HG03432 (cell line): Measurements from ENCODE around the gene SULT4A1.

Experiments used
- ATAC-seq: cut with Tn5 transposase; IDR thresholded peaks from one replicate; pipeline ENCODE4 v1.9.1; 2021; ENCODE audit warnings: mild to moderate bottlenecking, moderate library complexity; ENCODE audit not compliant: unreplicated experiment

Gene SULT4A1

DNA sequence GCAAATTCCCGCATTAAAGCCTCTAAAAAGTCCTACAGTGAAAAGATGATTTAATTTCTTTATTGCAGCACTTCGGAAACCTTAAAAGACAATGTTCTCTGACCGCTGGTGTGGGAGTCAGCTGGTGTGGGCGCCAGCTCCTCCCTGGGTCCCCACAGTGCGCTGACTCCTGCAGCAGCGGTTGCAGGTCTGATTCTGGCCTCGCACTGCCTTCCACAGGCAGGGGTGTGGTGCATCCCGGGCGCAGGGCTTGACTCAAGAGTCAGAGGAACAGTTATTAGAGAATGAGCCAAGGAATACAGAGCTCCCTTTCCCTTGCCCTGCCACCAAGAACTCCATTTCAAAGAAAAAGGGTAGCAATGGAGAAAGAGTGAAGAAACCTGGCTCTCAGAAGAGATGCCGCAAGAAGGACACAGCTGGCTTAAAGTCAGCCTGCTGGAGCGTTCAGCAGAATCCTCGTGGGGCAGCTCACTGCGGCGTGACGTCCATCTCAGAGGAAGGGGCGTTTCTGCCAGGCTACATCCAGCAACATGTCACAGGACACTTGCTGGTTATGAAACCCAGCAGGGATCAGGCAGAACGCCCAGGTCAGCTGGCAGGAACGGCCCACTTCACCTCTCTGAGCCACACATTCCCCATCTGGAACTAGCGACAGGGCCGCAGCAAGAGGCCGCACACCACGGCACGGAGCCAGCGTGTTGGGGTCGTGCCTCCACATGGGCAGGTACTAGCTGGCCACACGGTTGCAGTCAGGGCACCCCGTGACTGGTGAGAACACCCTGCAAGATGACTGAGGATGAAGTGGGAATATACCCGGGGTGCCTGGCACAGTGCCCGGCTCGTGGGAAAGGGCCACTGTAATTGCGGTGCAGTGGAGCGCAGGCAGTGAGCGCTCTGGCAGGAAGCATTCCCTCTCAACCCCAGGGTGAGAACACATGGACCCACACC, 32.1 kb downstream of the SULT4A1 start:
- ATAC-seq: no peak

DNA sequence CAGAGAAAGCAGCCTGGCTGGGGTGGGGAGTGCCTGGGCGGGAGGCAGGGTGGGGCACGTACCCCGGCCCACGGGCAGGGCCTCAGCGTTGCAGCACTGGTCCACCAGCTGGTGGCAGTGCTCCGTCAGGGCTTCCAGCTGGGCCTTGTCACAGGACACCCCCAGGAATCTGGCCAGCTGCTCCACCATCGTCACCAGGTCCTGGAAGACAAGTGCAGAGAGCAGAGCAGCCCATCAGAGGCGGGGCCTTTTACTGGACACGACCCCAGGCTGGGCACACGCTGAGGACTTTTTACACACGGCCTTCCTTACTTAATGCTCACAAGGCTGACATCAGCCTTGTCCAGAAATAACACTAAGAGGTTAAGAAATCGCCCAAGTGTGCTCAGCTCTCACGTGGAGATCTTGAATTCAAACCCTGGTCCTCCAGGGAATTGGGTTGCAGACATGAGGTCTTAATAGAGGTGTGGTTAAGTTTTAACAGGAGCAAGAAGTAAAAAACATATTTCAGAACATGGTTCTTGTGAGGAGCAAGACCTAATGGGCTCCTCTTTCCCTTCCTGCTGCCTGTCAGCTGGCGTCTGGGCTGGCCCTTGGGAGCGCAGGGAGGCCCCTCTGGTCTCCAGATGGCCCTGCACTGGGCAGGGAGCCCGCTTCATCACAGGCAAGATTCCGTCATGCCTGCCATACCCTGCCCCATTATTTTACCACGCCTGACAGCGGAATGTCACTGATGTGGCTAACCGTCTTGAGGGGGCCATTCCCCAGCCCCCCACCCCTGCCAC, 33.1 kb downstream of the SULT4A1 start:
- ATAC-seq: no peak

GRCh38 chr22:43828725-43828997, 33.7 kb downstream of the SULT4A1 start:
- no peak for ATAC-seq

DNA sequence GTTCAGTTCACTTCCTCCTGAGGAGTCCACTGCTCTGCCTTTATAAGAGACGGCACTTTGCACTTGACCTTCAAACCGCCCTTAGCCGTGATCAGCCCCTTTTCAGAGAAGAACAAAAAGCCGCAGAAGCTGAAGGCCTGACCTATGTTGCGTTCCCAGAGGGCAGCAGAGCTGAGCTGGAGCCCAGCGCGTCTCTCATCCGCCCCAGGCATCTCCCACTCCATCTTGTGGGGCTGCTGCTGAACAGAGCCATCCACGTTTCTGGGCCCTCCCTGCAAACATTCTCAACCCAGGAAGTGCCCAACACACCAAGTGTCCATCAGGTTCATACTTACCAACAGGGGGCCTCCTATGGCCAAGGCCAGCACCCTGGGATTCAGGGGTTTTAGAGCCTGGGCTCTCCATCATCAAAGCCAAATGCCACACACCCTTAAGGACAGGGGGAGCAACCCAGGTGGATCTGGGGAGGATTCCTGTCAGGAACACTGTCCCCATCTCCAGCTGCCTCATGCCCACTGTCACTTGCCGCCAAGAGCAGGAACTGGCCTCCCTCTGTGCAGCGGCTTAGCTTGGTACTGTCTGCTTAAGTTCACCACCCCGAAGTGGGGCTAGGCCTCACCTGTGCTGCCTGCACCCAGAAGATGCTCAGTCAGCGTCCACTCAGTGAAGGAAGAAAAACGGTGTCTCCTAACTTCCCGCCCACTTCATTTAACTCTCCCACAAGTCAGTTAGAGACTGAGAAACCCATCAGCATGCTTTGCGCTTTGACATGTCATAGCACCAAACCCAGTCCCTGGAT, 34.2 kb downstream of the SULT4A1 start:
- no peak for ATAC-seq

GRCh38 chr22:43827003-43827735, 35.1 kb downstream of the SULT4A1 start:
- ATAC-seq: no peak

GRCh38 chr22:43826142-43827002, 35.9 kb downstream of the SULT4A1 start:
- no peak for ATAC-seq

GRCh38 chr22:43825651-43826050, 36.7 kb downstream of the SULT4A1 start:
- no peak for ATAC-seq

GRCh38 chr22:43824724-43825420, 37.4 kb downstream of the SULT4A1 start:
- no peak for ATAC-seq

DNA sequence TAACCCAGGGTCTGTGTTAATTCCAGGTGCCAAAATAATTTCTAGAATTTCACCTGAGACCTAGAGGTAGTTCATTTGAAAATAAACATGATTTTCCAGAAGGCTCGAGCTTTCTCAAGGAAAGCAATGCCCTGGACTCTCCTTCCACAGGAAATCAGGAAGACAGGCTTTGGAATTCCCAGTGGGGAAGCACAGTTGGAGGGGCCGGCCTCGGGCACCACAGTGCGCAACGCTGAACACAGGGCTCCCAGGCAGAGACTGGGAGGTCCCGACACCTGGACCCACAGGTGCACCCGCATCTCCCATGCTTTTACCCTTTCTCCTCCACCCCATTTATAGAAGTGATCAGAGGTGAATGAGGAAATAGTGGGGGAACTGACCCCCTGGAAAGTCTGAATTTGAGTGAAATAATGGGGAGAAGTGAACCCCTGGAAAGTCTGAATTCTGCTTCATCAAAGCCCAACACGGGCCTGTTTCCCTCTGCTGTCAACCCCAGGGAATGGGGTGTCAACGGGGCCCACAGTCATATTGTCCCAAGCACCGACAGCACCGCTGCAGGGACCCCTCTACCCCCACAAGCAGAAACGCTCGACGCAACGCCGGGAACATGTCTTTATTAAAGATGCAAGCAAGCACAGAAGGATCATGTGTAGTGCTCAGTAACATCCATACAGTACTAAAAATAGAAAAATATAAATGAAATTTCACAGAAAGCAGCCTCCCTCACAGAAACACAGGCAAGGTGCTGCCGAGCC, 38.2 kb downstream of the SULT4A1 start:
- ATAC-seq: no peak

DNA sequence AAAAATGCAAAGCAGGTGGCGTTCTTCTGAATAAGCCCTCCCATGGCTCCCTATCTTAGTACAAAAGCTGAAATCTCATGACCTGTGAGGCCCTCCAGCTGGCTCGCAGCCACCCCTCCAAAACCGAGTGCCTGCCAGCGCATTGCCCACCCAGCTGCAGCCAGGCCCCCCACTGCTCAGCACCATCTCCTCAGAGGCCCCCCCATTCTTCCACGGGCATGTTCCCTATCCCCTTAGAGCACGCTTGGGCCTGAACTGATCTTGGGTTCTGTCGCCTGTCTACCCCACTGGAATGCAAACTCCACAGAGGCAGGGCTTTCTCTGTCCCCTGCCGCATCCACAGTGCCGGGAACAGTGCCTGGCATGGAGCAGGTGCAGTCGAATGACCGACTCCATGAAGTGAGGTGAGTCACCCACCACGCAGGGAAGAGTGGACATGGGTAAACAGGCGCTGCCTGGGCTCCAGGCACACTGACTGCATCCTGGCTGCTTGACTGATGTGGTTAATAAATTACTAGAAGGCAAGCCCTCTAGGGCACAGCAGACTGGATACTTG, 38.9 kb downstream of the SULT4A1 start:
- ATAC-seq: no peak

- no peak for ATAC-seq
Measured at GRCh38 chr22:43821606-43822425, 40.5 kb downstream of the SULT4A1 start.

GRCh38 chr22:43820651-43821305, 41.5 kb downstream of the SULT4A1 start:
- no peak for ATAC-seq

DNA sequence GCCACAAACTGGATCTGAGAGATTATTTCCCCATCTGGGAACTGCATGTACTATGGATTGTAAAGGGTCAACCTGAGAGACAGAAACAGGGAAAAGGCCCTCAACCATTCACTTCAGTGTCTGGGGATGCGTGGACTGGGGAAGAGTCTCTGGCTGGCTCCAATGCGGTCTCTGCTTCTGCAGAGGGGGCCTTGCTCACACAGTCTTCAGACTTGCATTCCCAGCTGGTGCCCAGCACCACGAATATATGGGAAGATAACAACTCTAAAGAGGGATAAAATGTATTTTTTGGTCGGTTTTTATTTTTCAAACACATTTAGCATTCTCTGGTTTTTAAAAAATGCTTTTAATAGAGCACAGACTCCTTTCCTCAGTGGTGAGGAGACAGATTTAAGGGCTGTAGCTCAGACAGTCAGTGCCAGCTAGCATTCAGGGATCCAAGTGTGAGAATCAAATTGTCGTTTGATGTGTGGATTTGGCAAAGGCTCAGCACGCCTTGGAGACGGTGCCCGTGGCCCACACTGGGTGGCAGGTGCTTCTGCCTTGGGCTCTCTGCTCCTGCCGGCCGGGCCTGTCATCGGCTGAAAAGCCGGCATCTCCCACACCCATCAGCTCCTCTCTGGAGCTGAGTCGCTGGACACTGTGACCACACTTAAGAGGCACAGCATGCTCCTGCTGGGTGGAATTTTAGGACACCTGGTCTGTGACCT, 42.2 kb downstream of the SULT4A1 start:
- ATAC-seq: no peak

DNA sequence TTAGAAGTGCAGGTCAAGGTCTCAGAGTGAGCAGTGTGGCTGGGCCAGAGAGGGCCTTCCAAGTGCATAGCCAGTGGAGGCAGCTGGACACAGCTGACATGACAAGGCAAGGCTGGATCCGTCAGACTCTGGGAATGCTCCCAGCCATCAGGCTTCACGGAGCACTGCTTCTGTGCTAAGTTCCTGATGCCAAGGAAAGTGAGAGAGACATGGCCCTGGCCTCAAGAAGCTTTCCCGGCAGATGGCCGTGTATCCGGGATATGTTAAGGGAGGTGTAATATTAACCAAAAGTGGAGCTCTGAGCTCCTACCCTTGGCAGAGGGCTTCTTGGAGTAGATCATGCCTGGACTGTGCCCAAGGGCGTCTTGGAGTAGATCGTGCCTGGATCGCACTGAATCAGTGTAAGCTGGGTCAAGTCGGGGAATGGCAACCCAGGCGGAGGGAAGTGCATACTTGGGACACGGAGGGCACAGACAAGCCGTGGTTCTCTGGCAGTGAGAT, 42.8 kb downstream of the SULT4A1 start:
- ATAC-seq: no peak

DNA sequence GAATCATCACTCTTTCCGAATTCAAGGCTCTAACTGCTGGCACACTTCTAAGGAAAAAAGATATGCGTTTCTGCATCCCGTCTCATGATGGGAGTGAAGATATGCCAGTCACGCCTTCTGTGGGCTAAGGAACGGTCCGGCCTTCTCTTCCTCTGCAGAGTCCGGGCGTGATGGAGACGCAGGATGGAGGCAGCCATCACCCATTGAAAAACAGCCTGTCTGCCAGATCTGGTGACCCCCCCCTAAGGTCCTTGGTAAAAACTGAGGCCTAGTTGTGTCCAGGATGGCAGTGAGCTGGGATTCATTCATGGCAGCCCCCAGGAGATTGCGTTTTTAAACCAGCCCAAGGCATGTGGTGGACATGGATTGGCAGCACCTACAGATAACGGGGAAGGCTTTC, 43.3 kb downstream of the SULT4A1 start:
- no peak for ATAC-seq

- no peak for ATAC-seq
Measured at GRCh38 chr22:43817402-43817801, 44.9 kb downstream of the SULT4A1 start.
